ENCODE measurements around the gene RAI1. TPM values are rescaled to one million over a fixed set of nuclear protein-coding genes. Genes with fewer than 3 reads are reported as not detected.

The RAI1 gene
- total and polyA plus RNA-seq, 2 of the 8 experiments (the other 6 are each of a cell fraction or from before 2014, with no cell fraction given) = 0.39 to 1.2 TPM

GRCh38 chr17:17743391-17744112 is 62.3 kb downstream of the RAI1 start (continued):
- no peak for TF ChIP-seq CHD7 (IDR thresholded peaks at IDR 0.05; ENCODE audit: insufficient replicate concordance, low read length)
- TF ChIP-seq NANOG (IDR thresholded peaks at IDR 0.05; ENCODE audit: insufficient read depth, low read depth, low read length, poor library complexity, severe bottlenecking) = no peak
- TF ChIP-seq BCL11A (IDR thresholded peaks at IDR 0.05; ENCODE audit: low read depth in 2 of 2, low read length in 2 of 2) = no peak
- no peak for TF ChIP-seq RNF2 (IDR thresholded peaks at IDR 0.05; ENCODE audit: borderline replicate concordance, low read depth, low read length, missing control alignments, poor library complexity, severe bottlenecking)

Measured in H1 (cell line).